ENCODE data around the gene PCBD1. TPM values are rescaled to one million over a fixed set of nuclear protein-coding genes. Genes with fewer than 3 reads are reported as not detected.

PCBD1 gene
- total and polyA plus RNA-seq, 12 donors = 42.7 to 213 (median 137) TPM

DNA sequence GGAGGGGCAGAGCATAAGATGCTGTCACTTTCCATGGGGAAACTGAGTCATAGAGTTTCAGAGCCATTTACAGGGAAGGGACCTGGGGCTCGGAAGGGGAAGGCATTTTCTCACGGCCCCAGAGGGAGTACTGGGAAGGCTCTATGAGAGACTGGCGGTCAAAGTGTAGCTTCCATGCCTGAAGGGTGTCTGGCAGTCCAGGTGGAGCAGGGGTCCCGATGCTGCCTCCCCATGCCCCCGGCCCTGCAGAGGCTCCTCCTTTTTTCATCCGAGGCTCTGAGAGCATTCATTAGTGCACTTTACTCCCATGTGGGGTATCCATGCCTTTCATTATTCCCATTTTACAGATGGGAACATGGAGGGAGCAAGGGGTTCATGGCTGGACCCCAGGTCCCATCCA lies 27.9 kb upstream of the PCBD1 start:
- Histone ChIP-seq H3K4me1 (replicated peaks in 1 of 2) (no peaks in the 10 kb centered on the region), H3K9me3 (replicated peaks in 1 of 3) (no peaks in the 10 kb centered on the region), H3K36me3 (replicated peaks in 1 of 2) (no peaks in the 10 kb centered on the region), H3K27ac (no peak overlapping the region), H3K27me3 (no peaks in the 10 kb centered on the region), H3K4me3 (no peak overlapping the region)
- DNase-seq = no peak
- intact Hi-C loops (cut with DNase I) = no loop called here
- no peak for TF ChIP-seq POLR2A (IDR thresholded peaks at IDR 0.05)
- TF ChIP-seq, protein P1, sequence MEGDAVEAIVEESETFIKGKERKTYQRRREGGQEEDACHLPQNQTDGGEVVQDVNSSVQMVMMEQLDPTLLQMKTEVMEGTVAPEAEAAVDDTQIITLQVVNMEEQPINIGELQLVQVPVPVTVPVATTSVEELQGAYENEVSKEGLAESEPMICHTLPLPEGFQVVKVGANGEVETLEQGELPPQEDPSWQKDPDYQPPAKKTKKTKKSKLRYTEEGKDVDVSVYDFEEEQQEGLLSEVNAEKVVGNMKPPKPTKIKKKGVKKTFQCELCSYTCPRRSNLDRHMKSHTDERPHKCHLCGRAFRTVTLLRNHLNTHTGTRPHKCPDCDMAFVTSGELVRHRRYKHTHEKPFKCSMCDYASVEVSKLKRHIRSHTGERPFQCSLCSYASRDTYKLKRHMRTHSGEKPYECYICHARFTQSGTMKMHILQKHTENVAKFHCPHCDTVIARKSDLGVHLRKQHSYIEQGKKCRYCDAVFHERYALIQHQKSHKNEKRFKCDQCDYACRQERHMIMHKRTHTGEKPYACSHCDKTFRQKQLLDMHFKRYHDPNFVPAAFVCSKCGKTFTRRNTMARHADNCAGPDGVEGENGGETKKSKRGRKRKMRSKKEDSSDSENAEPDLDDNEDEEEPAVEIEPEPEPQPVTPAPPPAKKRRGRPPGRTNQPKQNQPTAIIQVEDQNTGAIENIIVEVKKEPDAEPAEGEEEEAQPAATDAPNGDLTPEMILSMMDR (IDR thresholded peaks at IDR 0.05) = no peak
- 63 to 87% (median 83%) methylated on average over 2 to 6 of the region's 6 CpGs for WGBS, 4 donors

DNA sequence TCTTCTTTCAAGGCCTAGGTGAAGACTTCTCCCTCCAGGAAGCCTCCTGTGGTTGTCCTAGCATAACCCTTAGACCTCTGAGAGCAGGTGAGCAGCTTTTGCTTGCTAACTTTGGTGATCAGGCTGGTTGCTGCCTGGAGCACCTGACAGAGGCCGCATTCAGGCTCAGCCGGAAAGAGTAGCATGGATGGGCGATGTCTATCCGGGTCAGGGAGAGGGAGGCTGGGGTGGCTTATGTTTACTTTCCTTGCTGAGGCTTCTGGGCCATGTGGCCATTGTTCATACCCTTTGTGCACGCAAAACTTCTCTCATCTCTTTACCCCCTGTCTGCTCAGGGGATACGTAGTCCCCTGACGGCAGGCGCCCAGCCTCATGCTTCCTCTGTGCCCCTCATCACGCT lies 27.4 kb upstream of the PCBD1 start:
- Histone ChIP-seq H3K4me3 (no peak overlapping the region), H3K9me3 (replicated peaks in 1 of 3) (no peaks in the 10 kb centered on the region), H3K4me1 (replicated peaks in 1 of 2) (no peaks in the 10 kb centered on the region), H3K27ac (no peak overlapping the region), H3K27me3 (no peaks in the 10 kb centered on the region), H3K36me3 (replicated peaks in 1 of 2) (no peaks in the 10 kb centered on the region)
- TF ChIP-seq, protein P1 (IDR thresholded peaks at IDR 0.05) = no peak
- TF ChIP-seq POLR2A (IDR thresholded peaks at IDR 0.05) = no peak
- WGBS, 4 donors = 83 to 95% (median 93%) methylated on average over 9 of the region's 9 CpGs
- no peak for DNase-seq
- intact Hi-C loops (cut with DNase I) = no loop called here

DNA sequence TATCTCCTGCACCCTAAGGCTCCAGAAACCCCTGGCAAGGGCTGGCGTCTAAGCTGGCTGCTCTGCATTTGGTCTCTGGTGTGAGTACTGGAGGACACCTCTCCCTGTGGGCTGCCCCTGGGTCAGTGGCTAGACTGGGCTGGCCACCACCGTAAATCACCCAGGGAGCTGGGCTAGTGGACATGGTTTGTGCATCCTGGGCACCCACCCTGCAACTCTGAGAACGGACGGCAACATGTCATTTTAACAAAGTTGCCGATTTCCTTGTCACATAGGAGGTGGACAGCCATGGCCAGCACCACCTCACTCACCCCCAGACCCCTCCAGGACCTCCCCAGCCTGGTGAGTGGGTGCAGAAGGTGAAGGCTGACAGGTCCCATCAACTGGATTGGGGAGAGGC lies 26.8 kb upstream of the PCBD1 start:
- DNase-seq = no peak
- Histone ChIP-seq H3K9me3 (replicated peaks in 1 of 3) (no peaks in the 10 kb centered on the region), H3K4me3 (no peak overlapping the region), H3K27ac (no peak overlapping the region), H3K36me3 (replicated peaks in 1 of 2) (no peaks in the 10 kb centered on the region), H3K4me1 (replicated peaks in 1 of 2) (no peaks in the 10 kb centered on the region), H3K27me3 (no peaks in the 10 kb centered on the region)
- WGBS, 4 donors = 43 to 96% (median 83%) methylated on average over 1 to 5 of the region's 5 CpGs
- TF ChIP-seq, protein P1 (IDR thresholded peaks at IDR 0.05) = no peak
- no peak for TF ChIP-seq POLR2A (IDR thresholded peaks at IDR 0.05)
- intact Hi-C loops (cut with DNase I) = no loop called here

DNA sequence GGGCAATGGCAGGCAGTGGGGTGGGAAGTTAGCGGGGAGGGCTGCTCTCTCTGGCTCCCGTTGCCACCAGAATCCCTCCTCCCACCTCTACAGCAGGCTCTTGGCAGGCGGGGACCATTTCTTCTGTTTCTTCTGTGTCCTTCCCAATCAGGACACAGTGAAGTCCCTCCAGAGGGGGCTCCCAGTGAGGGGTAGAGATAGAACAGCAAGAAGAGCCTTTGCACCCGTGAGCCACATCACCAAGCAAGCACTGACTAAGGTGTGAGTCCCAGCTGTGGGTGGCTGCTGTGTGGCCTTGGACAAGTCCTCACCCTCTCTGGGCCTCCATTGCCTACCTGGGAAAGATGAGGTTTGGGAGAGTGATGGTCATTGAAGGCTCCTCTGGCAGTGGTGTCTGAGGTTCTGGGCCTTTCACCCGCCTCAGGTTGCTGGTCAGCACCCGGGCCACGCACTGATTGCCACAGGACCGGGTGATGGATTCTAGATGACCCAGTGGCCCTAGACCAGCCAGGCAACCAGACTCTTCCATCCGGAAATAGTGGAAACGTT lies 26.0 kb upstream of the PCBD1 start:
- Histone ChIP-seq H3K4me1 (replicated peaks in 1 of 2) (no peaks in the 10 kb centered on the region), H3K27me3 (no peaks in the 10 kb centered on the region), H3K9me3 (replicated peaks in 1 of 3) (no peaks in the 10 kb centered on the region), H3K36me3 (replicated peaks in 1 of 2) (no peaks in the 10 kb centered on the region), H3K4me3 (no peak overlapping the region), H3K27ac (no peak overlapping the region)
- 78 to 88% (median 79%) methylated on average over 9 to 10 of the region's 10 CpGs for WGBS, 4 donors
- no peak for DNase-seq
- TF ChIP-seq POLR2A (IDR thresholded peaks at IDR 0.05) = no peak
- TF ChIP-seq, protein P1 (IDR thresholded peaks at IDR 0.05) = no peak
- intact Hi-C loops (cut with DNase I) = no loop called here
